Endothelial cell of umbilical vein (primary cell): ENCODE data around the gene MS4A6E.

Experiments
- FOS ChIP-seq: IDR thresholded peaks from 2 replicates; pipeline ENCODE4 v1.6.1; 2011; ENCODE audit warnings: mild to moderate bottlenecking, low read length, moderate library complexity, borderline replicate concordance; ENCODE audit not compliant: insufficient read depth
- POLR2A ChIP-seq: IDR thresholded peaks from 2 replicates; pipeline ENCODE4 v1.6.1; 2012; ENCODE audit warnings: low read depth, mild to moderate bottlenecking, control low read depth, low read length
- POLR2AphosphoS5 ChIP-seq: IDR thresholded peaks from 2 replicates; pipeline ENCODE4 v1.6.1; 2012; ENCODE audit warnings: low read depth, mild to moderate bottlenecking, control low read depth, low read length, moderate library complexity; ENCODE audit not compliant: insufficient read depth
- TF ChIP-seq, protein P1 (sequence below), 2 donors: IDR thresholded peaks; 1 replicate in 1 of 2; 2 replicates in 1 of 2; pipeline ENCODE4 v1.5.1; 2011; ENCODE audit warnings: low read length in 2 of 2, mild to moderate bottlenecking in 2 of 2, moderate library complexity in 2 of 2, control low read depth in 1 of 2, inconsistent platforms in 1 of 2, low read depth in 1 of 2; ENCODE audit not compliant: insufficient read depth in 1 of 2; ENCODE audit errors: extremely low read depth in 1 of 2
- TF ChIP-seq, protein P2 (sequence below): IDR thresholded peaks from 2 replicates; pipeline ENCODE4 v1.6.1; 2011; ENCODE audit not compliant: insufficient read depth, insufficient read length

DNA sequence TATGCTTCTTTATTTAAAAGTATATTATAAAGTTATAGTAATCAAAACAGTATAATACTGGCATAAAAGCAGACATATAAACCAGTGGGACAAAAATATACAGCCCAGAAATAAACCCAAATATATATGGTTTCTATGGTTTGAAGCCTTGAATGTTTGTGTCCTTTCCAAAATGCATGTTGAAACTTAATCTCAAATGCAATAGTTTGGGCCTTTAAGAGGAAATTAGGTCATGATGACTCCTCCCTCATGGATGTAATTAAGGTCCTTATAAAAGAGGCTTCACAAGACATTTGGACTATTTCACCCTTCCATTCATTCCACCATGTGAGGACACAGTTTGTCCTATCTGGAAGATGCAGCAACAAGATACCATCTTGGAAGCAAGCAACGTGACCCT, at the start of gene MS4A6E:
- TF ChIP-seq, protein P1, sequence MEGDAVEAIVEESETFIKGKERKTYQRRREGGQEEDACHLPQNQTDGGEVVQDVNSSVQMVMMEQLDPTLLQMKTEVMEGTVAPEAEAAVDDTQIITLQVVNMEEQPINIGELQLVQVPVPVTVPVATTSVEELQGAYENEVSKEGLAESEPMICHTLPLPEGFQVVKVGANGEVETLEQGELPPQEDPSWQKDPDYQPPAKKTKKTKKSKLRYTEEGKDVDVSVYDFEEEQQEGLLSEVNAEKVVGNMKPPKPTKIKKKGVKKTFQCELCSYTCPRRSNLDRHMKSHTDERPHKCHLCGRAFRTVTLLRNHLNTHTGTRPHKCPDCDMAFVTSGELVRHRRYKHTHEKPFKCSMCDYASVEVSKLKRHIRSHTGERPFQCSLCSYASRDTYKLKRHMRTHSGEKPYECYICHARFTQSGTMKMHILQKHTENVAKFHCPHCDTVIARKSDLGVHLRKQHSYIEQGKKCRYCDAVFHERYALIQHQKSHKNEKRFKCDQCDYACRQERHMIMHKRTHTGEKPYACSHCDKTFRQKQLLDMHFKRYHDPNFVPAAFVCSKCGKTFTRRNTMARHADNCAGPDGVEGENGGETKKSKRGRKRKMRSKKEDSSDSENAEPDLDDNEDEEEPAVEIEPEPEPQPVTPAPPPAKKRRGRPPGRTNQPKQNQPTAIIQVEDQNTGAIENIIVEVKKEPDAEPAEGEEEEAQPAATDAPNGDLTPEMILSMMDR (IDR thresholded peaks at IDR 0.05; ENCODE audit: extremely low read depth in 1 of 2, insufficient read depth in 1 of 2, low read depth in 1 of 2, low read length in 2 of 2): no peak
- TF ChIP-seq POLR2A: no peak
- no peak for TF ChIP-seq POLR2AphosphoS5
- TF ChIP-seq, protein P2, sequence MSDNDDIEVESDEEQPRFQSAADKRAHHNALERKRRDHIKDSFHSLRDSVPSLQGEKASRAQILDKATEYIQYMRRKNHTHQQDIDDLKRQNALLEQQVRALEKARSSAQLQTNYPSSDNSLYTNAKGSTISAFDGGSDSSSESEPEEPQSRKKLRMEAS: no peak
- no peak for TF ChIP-seq FOS
